ENCODE measurements around the gene SALL1.

GRCh38 chr16:51161440-51162195 lies 10.5 kb upstream of the SALL1 start:
- no peak for TF ChIP-seq CTCF (IDR thresholded peaks at IDR 0.05)
- no peak for TF ChIP-seq POLR2A (IDR thresholded peaks at IDR 0.05)
